GM19328 (cell line): ENCODE results near the gene REELD1.

Experiments used
- ATAC-seq: cut with Tn5 transposase; IDR thresholded peaks from one replicate; pipeline ENCODE4 v1.9.1; 2021; ENCODE audit warnings: mild to moderate bottlenecking, moderate library complexity; ENCODE audit not compliant: unreplicated experiment

Gene REELD1

DNA sequence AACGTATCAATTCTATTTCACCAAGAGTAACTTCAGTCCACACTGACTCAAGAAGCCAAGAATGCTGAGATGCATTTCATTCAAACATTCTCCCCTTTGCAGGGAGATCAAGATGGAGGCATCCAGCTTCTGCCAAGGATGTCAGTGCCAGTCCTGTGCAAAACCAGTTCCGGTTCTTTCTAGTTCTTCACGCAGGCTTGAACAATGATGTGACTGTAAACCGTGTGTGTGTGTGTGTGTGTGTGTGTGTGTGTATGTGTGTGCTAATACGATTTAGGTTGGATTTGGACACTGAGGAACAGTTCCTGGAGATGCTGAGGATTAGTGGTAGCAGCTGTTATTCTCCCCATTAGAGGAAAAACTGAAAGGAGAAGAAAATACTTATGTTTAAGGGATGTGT, at the start of gene REELD1:
Gene REELD1, plus strand, starts transcription at position 301 of the 400 bp plus-strand sequence. CDS start 2,415 bp downstream, outside the sequence.
- ATAC-seq = no peak

GRCh38 chr4:146165221-146165620, 49.1 kb upstream of the REELD1 start:
- no peak for ATAC-seq

DNA sequence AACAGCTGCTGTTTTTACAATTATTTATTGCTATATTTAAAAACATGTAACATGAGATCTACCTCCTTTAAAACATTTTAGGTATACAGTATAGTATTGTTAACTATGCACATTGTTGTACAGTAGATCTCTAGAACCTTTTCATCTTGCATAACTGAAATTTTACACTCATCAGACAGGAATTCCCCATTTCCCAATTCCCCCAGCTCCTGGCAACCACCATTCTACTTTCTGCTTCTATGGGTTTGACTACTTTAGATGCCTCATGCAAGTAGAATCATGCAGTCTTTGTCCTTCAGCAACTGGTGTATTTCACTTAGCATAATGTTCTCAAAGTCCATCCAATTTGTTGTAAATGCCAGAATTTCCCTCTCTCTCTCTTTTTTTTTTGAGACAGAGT, 48.5 kb upstream of the REELD1 start:
- no peak for ATAC-seq

DNA sequence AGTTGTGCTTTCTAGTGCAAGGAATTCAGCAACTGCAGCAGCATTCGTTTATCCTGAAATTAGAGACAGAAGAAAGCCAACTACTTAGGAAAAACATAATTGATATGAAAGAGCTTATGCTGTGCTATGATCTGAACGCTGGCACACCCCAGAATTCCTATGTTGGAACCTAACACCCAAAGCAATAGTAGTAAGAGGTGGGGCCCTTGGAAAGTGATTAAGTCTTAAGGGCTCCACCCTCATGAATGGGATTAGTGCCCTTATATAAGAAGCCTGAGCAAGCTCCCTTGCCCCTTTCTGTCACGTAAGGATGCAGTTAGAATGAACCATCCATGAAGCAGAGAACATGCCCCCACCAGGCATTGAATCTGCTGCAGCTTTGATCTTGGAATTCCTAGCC, 44.2 kb upstream of the REELD1 start:
- no peak for ATAC-seq

DNA sequence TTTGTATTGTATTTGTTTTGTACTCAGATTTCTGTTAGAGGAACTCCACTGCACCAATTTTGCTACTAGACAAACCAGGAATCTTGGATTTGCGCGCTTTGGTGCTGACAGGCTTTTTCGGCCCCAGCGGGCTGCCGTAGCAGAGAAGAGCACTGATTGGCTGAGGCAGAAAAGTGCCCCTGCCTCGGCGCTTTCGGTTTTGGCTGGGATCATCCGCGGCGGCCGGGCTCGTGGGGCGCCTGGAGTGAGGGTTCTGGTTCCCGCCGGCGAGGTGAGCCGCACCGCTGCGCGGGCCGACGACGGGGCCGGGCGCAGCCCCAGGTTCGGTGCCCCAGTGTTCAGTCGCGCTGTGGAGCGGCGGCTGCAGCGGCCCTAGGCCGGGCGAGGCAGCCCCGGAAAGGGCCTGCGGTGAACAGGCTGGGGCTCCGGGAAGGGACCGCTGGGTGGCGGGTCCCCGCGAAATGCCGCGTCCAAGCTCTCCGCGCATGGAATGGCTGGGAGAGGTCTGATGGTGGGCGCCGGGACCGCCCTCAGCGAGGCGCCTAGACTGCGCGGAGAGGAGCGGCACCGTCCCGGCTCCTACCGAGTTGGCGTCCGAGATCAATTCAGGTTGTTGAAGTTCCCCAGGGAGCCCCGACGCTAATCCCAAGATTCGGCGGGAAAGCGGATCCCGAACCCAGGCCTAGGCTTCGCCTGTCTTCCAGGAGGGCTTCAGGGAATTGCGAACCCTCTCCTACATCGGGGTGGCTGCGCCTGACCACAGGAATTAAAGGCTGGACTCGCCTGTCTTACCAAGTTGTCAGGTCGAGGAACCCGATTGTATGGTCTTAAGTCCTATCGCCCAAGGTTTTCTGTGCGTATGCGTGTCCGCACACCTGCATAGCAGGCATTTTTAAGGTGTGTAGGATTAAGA, 38.5 kb upstream of the REELD1 start, which contains the start of gene LSM6:
Gene LSM6, plus strand, starts transcription at position 178 of the 913 bp plus-strand sequence. CDS start 7,204 bp downstream, outside the sequence.
- peak; percentile 88 for ATAC-seq

DNA sequence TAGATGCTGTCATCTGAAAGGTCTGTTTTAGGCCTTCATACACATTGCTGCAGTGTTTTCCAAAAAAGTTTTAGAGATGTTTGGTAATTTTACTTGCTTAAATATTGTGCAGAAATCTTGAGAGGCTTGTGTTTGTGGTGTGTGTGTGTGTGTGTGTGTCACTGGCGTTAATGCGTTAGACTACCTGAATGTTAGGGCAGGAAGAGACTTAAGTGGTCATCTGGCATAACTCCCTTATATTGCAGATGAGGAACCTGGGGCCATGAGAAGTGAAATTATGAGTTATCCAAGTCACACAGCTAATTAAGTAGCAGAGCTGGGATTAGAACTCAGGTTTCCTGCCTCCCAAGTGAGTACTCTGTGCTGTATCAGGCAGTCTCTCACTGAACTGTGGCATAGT, 37.4 kb upstream of the REELD1 start:
- no peak for ATAC-seq

DNA sequence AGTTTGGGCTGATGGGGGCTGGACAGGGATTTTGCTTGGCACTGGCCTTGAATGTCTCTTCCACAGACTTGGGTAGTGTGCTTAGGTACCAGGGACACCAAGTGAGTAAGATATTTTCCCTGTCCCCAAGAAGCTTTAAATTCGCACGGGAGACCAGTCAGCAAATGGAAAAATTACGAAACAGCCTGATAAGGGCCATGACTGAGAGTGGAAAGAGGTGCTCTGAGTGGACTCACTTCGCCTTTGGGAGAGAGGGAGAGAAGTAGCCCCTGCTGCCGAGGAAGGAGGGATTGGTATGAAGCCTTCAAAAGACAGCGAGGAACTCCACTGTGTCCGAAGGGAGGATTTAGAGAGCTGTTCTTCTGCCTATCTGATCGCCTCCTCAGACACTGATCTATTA, 36.2 kb upstream of the REELD1 start:
- ATAC-seq = no peak

GRCh38 chr4:146179784-146180370, 34.5 kb upstream of the REELD1 start:
- no peak for ATAC-seq

- ATAC-seq = no peak
Observed at GRCh38 chr4:146182443-146182842, 31.9 kb upstream of the REELD1 start.

DNA sequence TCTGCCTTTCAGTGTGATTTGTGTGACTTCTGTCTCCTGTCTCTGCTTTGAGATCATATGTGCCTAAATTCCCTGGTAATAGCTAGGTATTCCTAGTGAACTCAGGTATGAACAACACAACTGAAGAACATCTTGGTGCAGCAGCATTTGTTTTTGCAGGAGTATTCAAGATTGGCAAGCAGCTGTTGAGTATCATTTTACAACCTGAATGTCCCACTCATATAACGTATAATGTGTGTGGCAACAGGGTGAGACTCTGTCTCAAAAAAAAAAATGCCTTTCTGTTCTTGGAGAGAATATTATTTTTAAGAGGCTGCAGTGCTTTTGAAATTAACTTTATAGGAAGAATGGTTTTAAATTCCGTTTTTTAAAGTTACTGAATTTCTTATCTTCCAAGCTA, 31.1 kb upstream of the REELD1 start:
- ATAC-seq = no peak

DNA sequence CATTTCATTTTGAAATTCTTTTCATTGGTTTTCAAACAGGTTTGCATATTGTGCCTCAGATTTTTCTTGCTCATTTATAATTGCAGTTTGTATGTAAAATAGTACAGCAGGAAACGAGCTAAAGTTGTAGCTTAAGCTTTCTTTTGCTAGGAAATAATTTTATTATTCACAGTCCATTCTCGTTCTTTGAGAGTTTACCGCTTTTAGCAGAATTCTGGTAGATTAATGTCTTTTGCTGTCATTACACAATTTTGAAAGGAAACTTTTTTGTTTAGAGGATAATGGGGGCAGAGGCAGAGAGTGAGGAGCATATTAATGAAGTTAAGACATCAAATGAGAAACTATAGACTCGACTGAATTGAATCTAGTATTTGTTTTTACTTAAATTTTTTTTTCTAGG, 28.3 kb upstream of the REELD1 start:
- ATAC-seq = no peak

GRCh38 chr4:146186596-146186995, 27.7 kb upstream of the REELD1 start:
- ATAC-seq = no peak

DNA sequence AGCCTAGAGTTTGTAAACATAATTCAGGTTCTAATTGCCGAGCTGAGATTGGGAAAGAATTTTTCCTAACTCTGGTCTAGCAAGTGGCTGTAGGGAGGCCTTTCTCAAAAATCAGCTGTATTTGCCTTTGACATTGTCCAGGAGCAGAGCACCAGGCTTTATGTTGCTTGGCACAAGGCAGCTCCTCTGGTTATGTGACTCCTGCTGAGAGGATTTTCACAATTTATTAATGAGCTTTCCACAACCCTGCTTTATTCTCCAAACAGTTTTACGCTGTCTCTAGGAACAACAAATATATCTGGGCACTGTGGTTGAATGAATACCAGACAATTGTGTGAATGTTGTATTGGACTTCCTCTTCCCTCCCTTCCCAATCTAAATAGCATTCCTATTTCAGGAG, 23.9 kb upstream of the REELD1 start:
- ATAC-seq = no peak

DNA sequence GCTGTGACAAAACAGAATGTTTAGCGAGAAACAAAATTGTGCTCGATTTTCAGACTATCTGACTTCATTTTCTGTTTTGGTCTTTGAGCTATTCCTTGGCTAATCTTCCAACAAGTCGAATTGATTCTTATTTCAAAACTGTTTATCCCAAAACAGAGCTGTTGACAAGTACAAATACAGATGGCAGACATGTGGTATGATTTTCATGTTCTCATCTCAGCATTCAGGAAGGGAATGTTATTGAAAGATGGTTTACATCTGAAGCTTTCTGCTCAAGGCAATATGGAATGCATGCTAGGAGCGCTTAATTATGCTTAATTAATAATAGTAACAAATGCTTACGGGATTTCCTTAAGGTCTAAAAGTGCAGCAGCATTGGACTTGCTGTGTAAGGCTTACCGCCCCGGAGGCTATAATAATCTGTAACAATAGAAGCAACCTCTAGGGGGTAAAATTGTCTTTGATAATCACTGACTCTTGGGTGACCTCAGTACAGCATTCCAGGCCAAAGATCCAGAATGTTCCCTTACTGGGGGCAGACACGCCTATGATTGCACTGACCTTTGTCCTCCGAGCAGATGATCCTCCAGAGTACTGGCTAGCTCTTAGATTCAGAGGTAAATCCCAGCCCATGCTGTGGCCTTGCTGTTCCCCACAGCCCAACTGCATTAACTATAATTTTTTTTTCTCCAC, 22.4 kb upstream of the REELD1 start:
- ATAC-seq = no peak

GRCh38 chr4:146193628-146194027, 20.7 kb upstream of the REELD1 start:
- no peak for ATAC-seq

- no peak for ATAC-seq
Observed at GRCh38 chr4:146194212-146194611, 20.1 kb upstream of the REELD1 start.

DNA sequence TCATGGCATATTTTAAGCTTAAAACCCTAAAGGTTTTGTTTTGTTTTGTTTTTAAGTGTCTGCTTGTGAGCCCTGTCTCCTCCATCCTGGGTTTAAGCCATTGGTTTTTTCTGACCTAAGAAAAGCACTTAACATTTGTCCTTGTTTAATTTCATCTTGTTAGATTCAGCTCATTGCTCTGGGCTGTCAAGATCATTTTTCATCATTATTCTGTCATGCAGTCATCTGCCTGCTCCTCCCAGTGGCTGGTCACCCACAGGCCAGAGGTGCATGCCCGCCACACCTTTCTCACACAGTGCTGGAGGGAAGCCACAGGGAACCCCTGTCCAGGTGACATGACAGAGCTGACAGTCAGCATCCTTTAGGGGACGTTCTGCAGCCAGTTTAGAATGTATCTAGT, 11.7 kb upstream of the REELD1 start:
- no peak for ATAC-seq

DNA sequence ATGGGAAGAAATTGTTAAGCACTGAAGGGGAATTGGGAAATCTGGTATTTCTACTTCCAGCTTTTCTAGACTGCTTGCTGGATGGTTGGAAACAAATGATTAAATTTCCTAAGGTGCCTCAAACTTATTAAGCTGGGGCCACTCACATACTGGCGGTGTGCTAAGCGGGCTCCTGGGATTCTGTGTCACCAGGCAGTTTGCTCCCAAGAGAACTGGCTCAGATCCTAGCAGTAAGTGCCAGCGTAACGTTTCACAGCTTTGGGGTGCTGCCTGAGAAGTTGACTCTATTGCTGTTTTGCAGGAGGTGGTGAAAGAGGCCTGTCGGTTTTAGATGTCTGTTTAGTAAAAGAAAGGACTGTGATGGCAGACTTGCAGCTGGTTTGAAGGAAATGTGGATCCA, 6.9 kb upstream of the REELD1 start:
- no peak for ATAC-seq

DNA sequence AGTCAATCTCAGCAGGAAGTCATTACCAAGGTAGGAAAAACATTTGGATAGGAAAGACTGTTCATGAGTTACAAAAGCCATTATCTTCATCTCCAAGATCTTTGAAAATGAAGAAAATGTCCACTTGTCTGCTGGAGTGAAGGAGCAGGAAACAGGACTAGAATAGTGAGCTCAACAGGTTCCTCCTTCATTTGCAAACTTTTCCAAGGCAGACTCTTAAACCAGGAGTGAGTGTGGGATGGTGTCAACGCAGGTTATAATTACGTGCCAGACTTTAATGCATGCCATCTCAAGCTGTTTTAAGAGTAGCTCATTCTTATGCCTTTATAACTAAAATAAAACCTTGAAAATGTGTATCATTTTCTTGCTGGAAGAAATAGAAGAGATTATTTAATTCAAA, 3.4 kb upstream of the REELD1 start:
- no peak for ATAC-seq

DNA sequence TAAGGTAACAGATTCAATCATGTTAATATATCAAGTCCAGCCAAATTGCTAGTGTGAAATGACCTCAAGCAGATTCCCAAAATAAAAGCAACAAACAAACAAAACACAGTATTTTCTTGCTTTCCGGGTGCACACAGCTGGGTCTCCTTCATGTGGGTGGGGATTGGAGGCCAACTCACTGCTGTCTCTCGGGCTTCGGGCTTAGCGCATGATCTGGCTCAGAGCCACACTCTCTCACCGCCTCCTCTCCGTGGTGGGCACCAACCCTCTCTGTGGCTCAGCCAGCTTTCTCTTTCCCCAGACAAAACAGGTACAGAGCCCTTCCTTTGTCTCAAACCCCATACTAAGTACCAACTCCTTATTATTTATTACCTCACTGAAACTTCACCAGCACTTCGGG, 2.9 kb upstream of the REELD1 start:
- ATAC-seq = no peak

- ATAC-seq = no peak
Observed at GRCh38 chr4:146212781-146213180, 1.6 kb upstream of the REELD1 start.

DNA sequence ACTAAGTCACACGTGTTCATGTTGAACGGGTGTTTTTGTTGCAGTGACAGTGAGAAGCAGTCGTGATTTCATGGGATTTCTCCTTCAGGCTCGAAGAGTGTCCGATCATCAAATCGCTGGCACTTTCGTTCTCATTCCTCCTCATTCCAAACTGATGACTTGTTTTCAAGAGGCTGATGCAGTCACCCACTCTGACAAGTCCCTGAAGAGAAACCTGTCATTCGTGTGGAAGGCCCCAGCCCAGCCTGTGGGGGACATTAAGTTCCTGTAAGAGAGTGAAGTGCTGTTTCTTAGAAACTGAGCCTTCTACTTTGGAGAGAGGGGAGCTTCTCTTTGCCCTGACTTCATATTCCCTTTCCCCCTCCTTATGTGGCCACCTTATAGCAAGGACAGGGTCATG, 8.0 kb downstream of the REELD1 start:
- ATAC-seq = no peak
